ENCODE data around the gene CDC42BPA. TPM values are rescaled to one million over a fixed set of nuclear protein-coding genes. Genes with fewer than 3 reads are reported as not detected.
A peak's percentile ranks its signal among the peaks of the same experiment; 100 is the strongest.

Gene CDC42BPA
- polyA plus RNA-seq, 1 donor = 24.3 TPM

DNA sequence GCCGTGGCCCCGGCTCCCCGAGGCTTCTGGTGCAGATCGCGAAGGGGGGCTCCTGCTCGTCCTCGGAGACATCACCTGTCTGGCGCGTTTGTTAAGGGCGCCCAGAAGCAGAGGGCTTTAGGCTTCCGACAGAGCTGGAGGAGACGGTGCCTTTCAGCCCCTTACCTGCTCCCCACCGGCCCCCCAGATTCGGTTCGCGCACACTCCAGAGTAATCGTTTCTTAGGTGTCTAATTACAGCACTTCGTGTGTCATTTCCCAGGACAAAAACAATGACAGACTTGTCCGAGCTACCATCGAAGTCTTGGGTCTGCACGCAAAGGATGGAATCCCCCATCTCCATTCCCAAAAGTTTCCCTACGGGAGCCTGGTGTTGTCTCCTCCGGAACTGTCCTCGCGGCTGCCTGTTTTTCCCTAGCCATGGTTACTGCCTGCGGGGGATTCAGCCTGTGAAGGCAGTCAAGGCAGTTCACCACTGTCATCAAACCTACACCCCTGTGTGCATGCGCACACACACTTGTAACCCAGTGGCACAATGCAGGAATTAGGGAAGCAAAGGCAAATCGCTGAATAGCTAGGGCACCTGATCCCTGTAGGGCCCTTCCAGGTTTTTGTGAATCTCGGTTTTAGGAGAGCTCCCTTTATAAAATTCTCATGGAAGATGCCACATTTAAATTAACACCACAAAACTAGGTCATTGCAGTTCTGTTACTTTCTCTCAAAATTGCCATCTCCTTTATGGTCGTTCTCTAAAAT, 738 bp upstream of the CDC42BPA start:
- Histone ChIP-seq H3K9me3 (ENCODE audit: control insufficient read depth, low read depth, low read length) (no peaks in the 10 kb centered on the region), H3K27ac (ENCODE audit: low read length) (peak overlapping the region; percentile 81), H3K4me3 (ENCODE audit: low read length) (peak overlapping the region; percentile 92), H3K36me3 (ENCODE audit: control insufficient read depth, insufficient read depth, low read length) (no peaks in the 10 kb centered on the region), H3K27me3 (ENCODE audit: control insufficient read depth, insufficient read depth, low read length) (no peaks in the 10 kb centered on the region), H3K4me1 (ENCODE audit: control insufficient read depth, insufficient read depth, low read length) (peaks cover 13% of the 10 kb centered on the region)
- DNase-seq = peak; percentile 17 to 61
- WGBS (ENCODE audit: insufficient coverage, low lambda C conversion rate) = 19% methylated on average over 6 of the region's 30 CpGs

DNA sequence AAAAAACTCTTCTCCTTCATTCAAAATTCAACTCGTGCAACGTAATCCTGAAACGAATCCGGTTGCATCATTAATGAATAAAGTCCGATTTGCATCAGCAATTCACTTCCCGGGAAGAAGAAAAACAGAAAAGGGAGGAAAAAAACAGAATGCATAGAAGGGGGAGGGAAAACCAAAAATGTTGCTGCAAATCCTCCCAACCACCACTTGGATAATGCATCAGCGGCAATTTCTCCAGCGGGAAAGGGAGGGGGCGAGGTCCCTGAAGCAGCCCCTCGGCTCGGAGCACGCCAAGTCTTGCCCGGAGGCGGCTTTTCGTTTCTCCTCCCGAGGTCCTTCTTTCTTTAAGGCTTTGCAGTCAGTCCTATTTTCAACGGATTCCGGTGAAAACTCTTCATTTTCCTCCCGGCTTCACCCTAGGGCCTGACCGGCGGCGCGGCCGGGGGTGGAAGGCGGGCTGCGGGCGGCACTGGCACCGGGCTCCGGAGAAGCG, 723 bp downstream of the CDC42BPA start:
- Histone ChIP-seq H3K27ac (ENCODE audit: low read length) (peak overlapping the region; percentile 94), H3K36me3 (ENCODE audit: control insufficient read depth, insufficient read depth, low read length) (peaks cover under 1% of the 10 kb centered on the region), H3K27me3 (ENCODE audit: control insufficient read depth, insufficient read depth, low read length) (no peaks in the 10 kb centered on the region), H3K9me3 (ENCODE audit: control insufficient read depth, low read depth, low read length) (no peaks in the 10 kb centered on the region), H3K4me1 (ENCODE audit: control insufficient read depth, insufficient read depth, low read length) (peaks cover 7% of the 10 kb centered on the region), H3K4me3 (ENCODE audit: low read length) (peak overlapping the region; percentile 92)
- 0% methylated on average over 9 of the region's 30 CpGs for WGBS (ENCODE audit: insufficient coverage, low lambda C conversion rate)
- peak; percentile 42 to 74 for DNase-seq

DNA sequence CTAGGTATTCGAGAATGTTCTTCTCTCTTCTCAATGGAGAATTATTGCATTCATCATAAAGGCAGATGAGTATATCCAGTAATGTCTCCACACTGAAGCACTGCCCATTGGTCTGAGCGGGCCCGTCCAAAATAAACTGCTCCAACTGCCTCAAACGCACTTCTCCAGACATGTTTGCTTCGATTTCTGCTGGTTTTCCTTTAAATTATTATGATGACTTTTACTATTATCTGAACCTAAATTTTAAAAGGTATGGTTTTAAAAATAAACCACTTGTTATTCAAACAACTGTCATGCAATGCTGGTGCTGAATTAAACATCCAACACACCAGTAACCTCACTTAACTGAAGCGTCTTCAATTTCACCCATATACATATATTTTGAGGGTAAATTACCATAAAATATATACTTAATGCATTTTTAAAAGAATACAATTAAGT, 1.3 kb downstream of the CDC42BPA start:
- Histone ChIP-seq H3K9me3 (ENCODE audit: control insufficient read depth, low read depth, low read length) (no peaks in the 10 kb centered on the region), H3K27me3 (ENCODE audit: control insufficient read depth, insufficient read depth, low read length) (no peaks in the 10 kb centered on the region), H3K36me3 (ENCODE audit: control insufficient read depth, insufficient read depth, low read length) (peaks cover 2% of the 10 kb centered on the region), H3K4me1 (ENCODE audit: control insufficient read depth, insufficient read depth, low read length) (peaks cover 4% of the 10 kb centered on the region), H3K4me3 (ENCODE audit: low read length) (peak overlapping the region; percentile 92), H3K27ac (ENCODE audit: low read length) (peak overlapping the region; percentile 94)
- no CpG with 5 or more reads among the region's 6 CpGs for WGBS (ENCODE audit: insufficient coverage, low lambda C conversion rate)
- peak in 1 of 2 donors; percentile 27 for DNase-seq

DNA sequence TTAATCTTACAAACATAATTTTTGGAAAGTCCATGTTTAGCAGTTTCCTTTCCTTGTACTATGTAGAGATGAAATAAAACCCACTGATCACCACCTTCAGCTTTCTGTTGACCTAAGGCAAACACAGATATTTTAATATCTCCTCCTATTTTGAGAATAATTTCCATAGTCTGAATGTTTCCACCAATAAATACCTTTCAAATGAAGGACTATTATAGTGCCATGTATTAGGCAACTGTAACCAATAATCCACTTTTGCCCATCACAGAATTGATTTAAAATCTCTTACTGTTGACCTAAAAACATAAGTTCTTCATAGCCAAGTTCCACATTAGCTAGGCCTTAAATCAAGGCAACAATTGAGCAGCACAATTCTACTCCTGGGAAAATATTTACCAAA, 1.8 kb downstream of the CDC42BPA start:
- peaks cover 2% of the 10 kb centered on the region for H3K36me3 ChIP-seq (ENCODE audit: control insufficient read depth, insufficient read depth, low read length)
- H3K27me3 ChIP-seq (ENCODE audit: control insufficient read depth, insufficient read depth, low read length) = no peaks in the 10 kb centered on the region
- H3K4me3 ChIP-seq (ENCODE audit: low read length) = peak overlapping the region; percentile 92
- H3K27ac ChIP-seq (ENCODE audit: low read length) = peak overlapping the region; percentile 94
- no peaks in the 10 kb centered on the region for H3K9me3 ChIP-seq (ENCODE audit: control insufficient read depth, low read depth, low read length)
- DNase-seq = peak in 1 of 2 donors; percentile 18
- H3K4me1 ChIP-seq (ENCODE audit: control insufficient read depth, insufficient read depth, low read length) = peaks cover 4% of the 10 kb centered on the region

DNA sequence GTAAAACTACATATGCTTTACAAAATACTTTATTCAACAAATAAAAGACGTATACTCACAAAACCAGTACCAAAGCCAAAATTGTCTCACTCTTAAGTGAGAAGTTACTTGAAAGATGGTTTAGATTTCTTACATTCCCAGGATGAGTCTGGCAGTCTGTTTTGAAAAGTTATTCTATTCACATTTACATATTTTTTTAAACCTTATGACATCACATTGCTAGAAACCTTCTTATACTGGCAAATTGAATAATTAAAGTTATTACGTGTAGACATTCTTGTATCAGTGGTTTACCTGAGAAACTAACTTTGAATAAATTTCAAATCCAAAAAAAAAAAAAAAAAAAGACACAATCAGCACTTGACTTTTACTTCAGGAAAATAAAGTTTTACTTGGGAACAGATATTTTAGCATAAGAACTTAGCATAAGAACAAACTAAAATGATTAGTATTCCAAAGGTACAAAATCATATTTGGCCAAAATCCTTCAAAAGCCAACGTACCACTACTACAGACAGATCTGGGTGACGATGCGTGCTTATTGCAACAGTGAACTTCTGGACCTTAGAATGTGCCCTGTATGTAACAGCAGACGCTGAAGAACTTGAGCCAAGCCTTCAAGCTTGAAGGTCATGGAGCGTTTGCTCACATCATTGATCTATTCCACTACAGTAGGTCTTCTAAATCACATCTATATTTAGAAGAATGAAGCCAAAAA, 2.5 kb downstream of the CDC42BPA start:
- 15% methylated on average over 2 of the region's 7 CpGs for WGBS (ENCODE audit: insufficient coverage, low lambda C conversion rate)

DNA sequence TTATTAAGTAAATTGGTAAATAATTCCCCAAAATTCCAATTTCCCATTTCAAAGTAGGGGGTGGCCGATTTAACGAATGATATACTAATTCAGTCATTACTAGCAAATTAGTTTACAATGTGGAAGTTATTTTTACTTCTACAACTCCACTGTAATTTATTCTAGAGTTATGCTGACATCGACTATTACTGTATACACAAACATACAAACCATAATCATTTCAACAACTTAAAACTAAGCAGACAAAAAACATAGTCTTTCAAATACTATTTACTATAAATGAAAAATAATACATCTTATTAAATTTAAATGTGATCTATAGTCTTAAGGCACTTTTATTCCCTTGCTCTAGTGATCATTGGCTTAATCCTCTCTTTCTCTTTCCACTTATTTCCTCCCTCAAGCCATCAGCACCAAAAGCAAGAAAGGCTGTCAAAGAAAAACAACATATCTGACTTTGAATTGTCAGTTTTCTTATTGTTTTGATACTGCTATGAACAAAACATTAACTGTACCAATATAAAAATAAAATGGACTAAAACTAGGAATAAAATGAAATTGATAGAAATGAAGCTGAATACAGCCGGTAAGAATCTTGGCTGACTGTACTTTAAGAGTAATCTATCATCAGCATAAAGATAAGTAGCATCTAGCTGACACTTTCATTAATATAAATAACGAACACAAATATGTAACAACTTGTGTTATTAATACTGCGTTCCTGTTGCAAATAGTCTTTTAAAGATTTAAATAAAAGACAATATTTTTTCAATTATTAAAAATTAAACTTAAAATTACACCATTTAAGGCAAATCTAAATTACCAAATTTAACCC, 4.1 kb downstream of the CDC42BPA start:
- no peak overlapping the region for H3K27ac ChIP-seq (ENCODE audit: low read length)
- no peak for DNase-seq
- H3K4me3 ChIP-seq (ENCODE audit: low read length) = no peak overlapping the region
- peaks cover 2% of the 10 kb centered on the region for H3K36me3 ChIP-seq (ENCODE audit: control insufficient read depth, insufficient read depth, low read length)
- H3K27me3 ChIP-seq (ENCODE audit: control insufficient read depth, insufficient read depth, low read length) = no peaks in the 10 kb centered on the region
- no peaks in the 10 kb centered on the region for H3K9me3 ChIP-seq (ENCODE audit: control insufficient read depth, low read depth, low read length)
- no peaks in the 10 kb centered on the region for H3K4me1 ChIP-seq (ENCODE audit: control insufficient read depth, insufficient read depth, low read length)
- 64% methylated on average over 4 of the region's 6 CpGs for WGBS (ENCODE audit: insufficient coverage, low lambda C conversion rate)

More for the DNA sequence above, 2.5 kb downstream of the CDC42BPA start:
- Histone ChIP-seq H3K27ac (ENCODE audit: low read length) (peak overlapping the region; percentile 0), H3K36me3 (ENCODE audit: control insufficient read depth, insufficient read depth, low read length) (peaks cover 2% of the 10 kb centered on the region), H3K27me3 (ENCODE audit: control insufficient read depth, insufficient read depth, low read length) (no peaks in the 10 kb centered on the region), H3K4me1 (ENCODE audit: control insufficient read depth, insufficient read depth, low read length) (peaks cover 4% of the 10 kb centered on the region), H3K4me3 (ENCODE audit: low read length) (peak overlapping the region; percentile 92), H3K9me3 (ENCODE audit: control insufficient read depth, low read depth, low read length) (no peaks in the 10 kb centered on the region)
- DNase-seq = peak; percentile 80 to 88

DNA sequence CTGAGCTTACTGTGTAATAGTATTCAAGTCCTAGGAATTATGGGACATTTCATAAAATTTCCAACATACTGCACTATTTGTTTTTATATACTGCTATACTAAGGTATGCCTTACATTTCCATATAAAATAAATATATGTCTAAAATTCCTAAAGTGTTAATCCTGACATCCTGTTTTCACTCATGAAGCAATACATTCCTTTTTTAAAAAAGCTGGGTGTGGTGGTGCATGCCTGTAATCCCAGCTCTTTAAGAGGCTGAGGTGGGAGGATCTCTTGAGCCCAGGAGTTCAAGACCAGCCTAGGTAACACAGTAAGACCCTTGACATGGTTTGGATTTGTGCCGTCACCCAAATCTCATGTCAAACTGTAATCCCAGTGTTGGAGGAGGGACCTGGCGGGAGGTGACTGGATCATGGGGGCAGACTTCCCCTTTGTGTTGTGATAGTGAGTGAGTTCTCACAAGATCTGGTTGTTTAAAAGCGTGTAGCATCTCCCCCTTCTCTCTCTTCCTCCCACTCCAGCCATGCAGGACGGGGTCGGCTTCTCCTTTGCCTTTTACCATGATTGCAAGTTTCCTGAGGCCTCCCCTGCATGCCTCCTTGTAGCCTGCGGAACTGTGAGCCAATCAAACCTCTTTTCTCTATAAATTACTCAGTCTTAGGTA, 5.8 kb downstream of the CDC42BPA start:
- H3K4me1 ChIP-seq (ENCODE audit: control insufficient read depth, insufficient read depth, low read length) = no peaks in the 10 kb centered on the region
- H3K36me3 ChIP-seq (ENCODE audit: control insufficient read depth, insufficient read depth, low read length) = peaks cover 2% of the 10 kb centered on the region
- H3K4me3 ChIP-seq (ENCODE audit: low read length) = no peak overlapping the region
- no CpG with 5 or more reads among the region's 6 CpGs for WGBS (ENCODE audit: insufficient coverage, low lambda C conversion rate)
- H3K9me3 ChIP-seq (ENCODE audit: control insufficient read depth, low read depth, low read length) = no peaks in the 10 kb centered on the region
- H3K27ac ChIP-seq (ENCODE audit: low read length) = no peak overlapping the region
- DNase-seq = no peak
- no peaks in the 10 kb centered on the region for H3K27me3 ChIP-seq (ENCODE audit: control insufficient read depth, insufficient read depth, low read length)

DNA sequence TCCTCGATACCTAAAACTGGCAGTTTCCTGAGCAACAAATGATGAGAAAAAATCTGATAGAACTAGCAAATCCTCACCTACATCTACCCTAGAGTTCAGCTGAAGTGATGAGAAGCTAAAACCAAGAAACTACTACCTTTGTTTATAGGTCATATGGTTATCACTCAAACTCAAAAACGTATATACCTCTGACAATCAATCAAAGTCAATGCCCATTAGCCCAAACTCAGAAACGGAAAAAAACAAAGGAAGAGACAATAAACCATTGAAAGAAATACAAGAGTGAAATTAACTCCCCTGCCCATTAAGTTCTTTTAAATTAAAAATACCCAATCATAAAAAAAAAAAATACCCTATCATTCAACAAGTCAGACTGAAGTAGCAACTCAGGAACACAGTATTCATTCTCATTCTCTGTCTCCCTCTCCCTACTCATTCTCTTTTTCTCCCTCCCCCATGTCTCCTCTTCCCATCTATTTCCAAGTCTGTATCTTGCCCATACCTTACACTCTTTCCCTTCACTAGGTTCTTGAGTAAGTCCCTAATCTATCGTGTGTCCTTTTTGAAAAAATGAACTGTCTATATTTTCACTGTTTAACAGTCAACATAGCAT, 6.8 kb downstream of the CDC42BPA start:
- no peaks in the 10 kb centered on the region for H3K27me3 ChIP-seq (ENCODE audit: control insufficient read depth, insufficient read depth, low read length)
- no peak overlapping the region for H3K27ac ChIP-seq (ENCODE audit: low read length)
- DNase-seq = no peak
- no peak overlapping the region for H3K4me3 ChIP-seq (ENCODE audit: low read length)
- H3K36me3 ChIP-seq (ENCODE audit: control insufficient read depth, insufficient read depth, low read length) = peaks cover 2% of the 10 kb centered on the region
- H3K9me3 ChIP-seq (ENCODE audit: control insufficient read depth, low read depth, low read length) = no peaks in the 10 kb centered on the region
- 77% methylated on average over 3 of the region's 4 CpGs for WGBS (ENCODE audit: insufficient coverage, low lambda C conversion rate)
- no peaks in the 10 kb centered on the region for H3K4me1 ChIP-seq (ENCODE audit: control insufficient read depth, insufficient read depth, low read length)

DNA sequence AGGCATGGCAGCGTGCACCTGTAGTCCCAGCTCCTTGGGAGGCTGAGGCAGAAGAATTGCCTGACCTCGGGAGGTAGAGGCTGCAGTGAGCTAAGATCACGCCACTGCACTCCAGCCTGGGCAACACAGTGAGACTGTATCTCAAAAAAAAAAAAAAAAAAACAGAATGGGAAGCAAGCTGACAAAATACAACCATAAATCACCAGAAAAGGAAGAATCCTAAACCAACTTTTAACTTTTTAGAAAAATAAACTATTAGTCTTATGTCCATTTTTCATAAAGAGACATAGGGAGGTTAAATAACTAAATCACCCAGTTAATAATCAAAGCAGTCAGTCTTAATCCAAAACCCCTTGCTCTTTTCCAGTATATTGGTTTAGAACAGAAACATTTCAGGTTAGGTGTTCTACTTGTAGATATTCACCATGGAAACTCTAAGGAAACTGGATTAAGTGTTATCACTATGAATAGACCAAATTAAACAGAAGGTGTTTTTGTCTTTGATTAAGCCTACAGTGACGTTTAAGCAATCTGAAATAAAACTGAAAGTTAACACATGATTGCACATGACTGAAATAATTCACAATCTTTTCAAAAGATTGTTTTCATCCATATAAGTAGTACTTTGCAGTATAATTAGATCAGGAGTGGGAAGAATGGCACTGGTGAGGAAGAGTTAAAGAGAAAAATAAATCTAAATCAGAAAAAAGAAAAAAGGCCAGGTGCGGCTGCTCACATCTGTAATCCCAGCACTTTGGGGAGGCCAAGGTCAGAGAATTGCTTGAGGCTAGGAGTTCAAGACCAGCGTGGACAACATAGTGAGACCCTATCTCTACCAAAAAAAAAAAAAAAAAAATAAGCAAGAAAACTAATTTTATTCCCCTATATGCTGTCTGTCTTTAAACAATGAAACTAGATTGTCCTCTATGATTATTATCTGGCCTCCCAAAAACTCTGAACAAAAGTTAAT, 9.6 kb downstream of the CDC42BPA start:
- Histone ChIP-seq H3K4me3 (ENCODE audit: low read length) (no peak overlapping the region), H3K27ac (ENCODE audit: low read length) (no peak overlapping the region), H3K4me1 (ENCODE audit: control insufficient read depth, insufficient read depth, low read length) (no peaks in the 10 kb centered on the region), H3K27me3 (ENCODE audit: control insufficient read depth, insufficient read depth, low read length) (no peaks in the 10 kb centered on the region), H3K36me3 (ENCODE audit: control insufficient read depth, insufficient read depth, low read length) (peaks cover 2% of the 10 kb centered on the region), H3K9me3 (ENCODE audit: control insufficient read depth, low read depth, low read length) (no peaks in the 10 kb centered on the region)
- DNase-seq = no peak
- 31% methylated on average over 2 of the region's 6 CpGs for WGBS (ENCODE audit: insufficient coverage, low lambda C conversion rate)
